Measurements from ENCODE around the gene NRP1. TPM values are rescaled to one million over a fixed set of nuclear protein-coding genes. Genes with fewer than 3 reads are reported as not detected.

The NRP1 gene
- total RNA-seq, 1 experiment from 2014 or later: 3.0 TPM

- Mint-ChIP-seq H3K4me3 (no peak overlapping the region), H3K9me3 (no peaks in the 10 kb centered on the region), H3K27me3 (ENCODE audit: low read depth) (peaks cover 4% of the 10 kb centered on the region; the same call in 1 of the 2 replicates), H3K36me3 (no peaks in the 10 kb centered on the region), H3K27ac (no peak overlapping the region), H3K4me1 (peaks cover 26% of the 10 kb centered on the region)
- peak; percentile 89 for ATAC-seq
- ChIA-PET CTCF (interaction anchor here (0.6 to 1.8 kb wide), 18 partner anchors 10 to 184 kb away, joined by 3 to 15 read pairs (median 6); partner anchors contain the start of gene NRP1), POLR2A (no interaction called here)
- DNase-seq (ENCODE audit: low spot score): peak; percentile 71
- TF ChIP-seq, protein P1, sequence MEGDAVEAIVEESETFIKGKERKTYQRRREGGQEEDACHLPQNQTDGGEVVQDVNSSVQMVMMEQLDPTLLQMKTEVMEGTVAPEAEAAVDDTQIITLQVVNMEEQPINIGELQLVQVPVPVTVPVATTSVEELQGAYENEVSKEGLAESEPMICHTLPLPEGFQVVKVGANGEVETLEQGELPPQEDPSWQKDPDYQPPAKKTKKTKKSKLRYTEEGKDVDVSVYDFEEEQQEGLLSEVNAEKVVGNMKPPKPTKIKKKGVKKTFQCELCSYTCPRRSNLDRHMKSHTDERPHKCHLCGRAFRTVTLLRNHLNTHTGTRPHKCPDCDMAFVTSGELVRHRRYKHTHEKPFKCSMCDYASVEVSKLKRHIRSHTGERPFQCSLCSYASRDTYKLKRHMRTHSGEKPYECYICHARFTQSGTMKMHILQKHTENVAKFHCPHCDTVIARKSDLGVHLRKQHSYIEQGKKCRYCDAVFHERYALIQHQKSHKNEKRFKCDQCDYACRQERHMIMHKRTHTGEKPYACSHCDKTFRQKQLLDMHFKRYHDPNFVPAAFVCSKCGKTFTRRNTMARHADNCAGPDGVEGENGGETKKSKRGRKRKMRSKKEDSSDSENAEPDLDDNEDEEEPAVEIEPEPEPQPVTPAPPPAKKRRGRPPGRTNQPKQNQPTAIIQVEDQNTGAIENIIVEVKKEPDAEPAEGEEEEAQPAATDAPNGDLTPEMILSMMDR (IDR thresholded peaks at IDR 0.05): peak; percentile 27; the same call in 1 of the 2 replicates
- TF ChIP-seq, protein P2, sequence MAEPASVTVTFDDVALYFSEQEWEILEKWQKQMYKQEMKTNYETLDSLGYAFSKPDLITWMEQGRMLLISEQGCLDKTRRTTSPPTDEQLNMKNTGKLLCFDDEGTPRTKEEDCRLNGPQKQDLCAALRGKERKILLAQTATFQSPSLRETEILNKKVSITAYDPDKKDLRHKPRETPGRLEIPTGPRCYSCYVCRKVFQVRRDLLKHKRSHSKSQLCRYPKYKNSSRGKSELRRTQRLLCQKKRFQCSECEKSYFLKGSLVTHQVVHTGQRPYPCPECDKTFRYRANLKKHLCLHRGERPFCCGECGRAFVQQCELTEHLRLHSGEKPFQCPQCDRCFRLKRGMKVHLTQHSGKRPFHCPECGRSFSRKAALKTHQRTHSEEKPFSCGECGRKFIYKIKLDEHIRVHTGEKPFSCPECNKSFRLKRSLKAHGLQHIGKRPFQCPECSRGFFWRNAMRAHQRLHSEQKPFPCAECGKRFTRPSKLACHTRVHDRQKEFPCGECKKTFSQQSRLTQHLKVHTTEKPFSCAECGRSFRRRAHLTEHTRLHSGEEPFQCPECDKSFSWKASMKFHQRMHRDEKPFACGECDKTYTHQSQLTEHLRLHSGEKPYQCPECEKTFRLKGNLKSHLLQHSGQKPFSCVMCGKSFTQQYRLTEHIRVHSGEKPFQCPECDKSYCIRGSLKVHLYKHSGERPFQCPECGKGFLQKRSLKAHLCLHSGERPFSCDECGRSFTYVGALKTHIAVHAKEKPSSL (CRISPR knock-in tag; conservative IDR thresholded peaks at IDR 0.05): no peak
Observed at GRCh38 chr10:33193057-33193700, 141.3 kb downstream of the NRP1 start.

DNA sequence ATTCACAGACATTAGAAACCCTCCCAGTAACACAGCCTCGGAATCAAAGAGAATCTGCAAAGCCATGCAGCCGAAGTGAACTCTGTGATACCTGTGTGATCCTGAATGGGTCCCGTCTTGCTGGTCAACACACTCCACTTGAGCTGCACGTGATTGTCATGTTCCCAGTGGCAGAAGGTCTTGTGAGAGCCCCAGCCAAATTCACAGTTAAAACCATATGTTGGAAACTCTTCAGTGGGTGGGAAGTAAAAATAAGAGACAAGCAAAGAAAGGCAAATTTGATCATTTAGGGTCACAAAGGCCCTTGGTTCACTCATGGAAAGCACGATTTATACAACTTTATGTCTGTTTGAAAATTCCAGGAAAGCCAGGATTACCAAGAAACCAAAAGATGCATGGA, 142.3 kb downstream of the NRP1 start:
- DNase-seq (ENCODE audit: low spot score): no peak
- ATAC-seq: no peak
- no peak overlapping the region for H3K4me3 Mint-ChIP-seq
- ChIA-PET CTCF (interaction anchor here (1.2 to 1.8 kb wide), 2 partner anchors 24 to 85 kb away, joined by 3 to 7 read pairs; no protein-coding TSS in a partner anchor), POLR2A (no interaction called here)
- H3K27me3 Mint-ChIP-seq (ENCODE audit: low read depth): peaks cover 10% of the 10 kb centered on the region
- no peak overlapping the region for H3K27ac Mint-ChIP-seq
- no peaks in the 10 kb centered on the region for H3K9me3 Mint-ChIP-seq
- no peaks in the 10 kb centered on the region for H3K36me3 Mint-ChIP-seq
- TF ChIP-seq, protein P2 (CRISPR knock-in tag; conservative IDR thresholded peaks at IDR 0.05): no peak
- TF ChIP-seq FOXK1 (CRISPR knock-in tag; IDR thresholded peaks at IDR 0.05) (no peak), IRF2 (CRISPR knock-in tag; IDR thresholded peaks at IDR 0.05; ENCODE audit: borderline replicate concordance, low read depth) (no peak), ATF1 (CRISPR knock-in tag; IDR thresholded peaks at IDR 0.05) (no peak), ZNF416 (CRISPR knock-in tag; IDR thresholded peaks at IDR 0.05) (no peak), ERG (CRISPR knock-in tag; IDR thresholded peaks at IDR 0.05) (no peak), GABPB1 (CRISPR knock-in tag; IDR thresholded peaks at IDR 0.05) (no peak), USF2 (CRISPR knock-in tag; IDR thresholded peaks at IDR 0.05) (no peak)
- TF ChIP-seq, protein P3, sequence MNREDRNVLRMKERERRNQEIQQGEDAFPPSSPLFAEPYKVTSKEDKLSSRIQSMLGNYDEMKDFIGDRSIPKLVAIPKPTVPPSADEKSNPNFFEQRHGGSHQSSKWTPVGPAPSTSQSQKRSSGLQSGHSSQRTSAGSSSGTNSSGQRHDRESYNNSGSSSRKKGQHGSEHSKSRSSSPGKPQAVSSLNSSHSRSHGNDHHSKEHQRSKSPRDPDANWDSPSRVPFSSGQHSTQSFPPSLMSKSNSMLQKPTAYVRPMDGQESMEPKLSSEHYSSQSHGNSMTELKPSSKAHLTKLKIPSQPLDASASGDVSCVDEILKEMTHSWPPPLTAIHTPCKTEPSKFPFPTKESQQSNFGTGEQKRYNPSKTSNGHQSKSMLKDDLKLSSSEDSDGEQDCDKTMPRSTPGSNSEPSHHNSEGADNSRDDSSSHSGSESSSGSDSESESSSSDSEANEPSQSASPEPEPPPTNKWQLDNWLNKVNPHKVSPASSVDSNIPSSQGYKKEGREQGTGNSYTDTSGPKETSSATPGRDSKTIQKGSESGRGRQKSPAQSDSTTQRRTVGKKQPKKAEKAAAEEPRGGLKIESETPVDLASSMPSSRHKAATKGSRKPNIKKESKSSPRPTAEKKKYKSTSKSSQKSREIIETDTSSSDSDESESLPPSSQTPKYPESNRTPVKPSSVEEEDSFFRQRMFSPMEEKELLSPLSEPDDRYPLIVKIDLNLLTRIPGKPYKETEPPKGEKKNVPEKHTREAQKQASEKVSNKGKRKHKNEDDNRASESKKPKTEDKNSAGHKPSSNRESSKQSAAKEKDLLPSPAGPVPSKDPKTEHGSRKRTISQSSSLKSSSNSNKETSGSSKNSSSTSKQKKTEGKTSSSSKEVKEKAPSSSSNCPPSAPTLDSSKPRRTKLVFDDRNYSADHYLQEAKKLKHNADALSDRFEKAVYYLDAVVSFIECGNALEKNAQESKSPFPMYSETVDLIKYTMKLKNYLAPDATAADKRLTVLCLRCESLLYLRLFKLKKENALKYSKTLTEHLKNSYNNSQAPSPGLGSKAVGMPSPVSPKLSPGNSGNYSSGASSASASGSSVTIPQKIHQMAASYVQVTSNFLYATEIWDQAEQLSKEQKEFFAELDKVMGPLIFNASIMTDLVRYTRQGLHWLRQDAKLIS (CRISPR knock-in tag; IDR thresholded peaks at IDR 0.05; ENCODE audit: borderline replicate concordance): no peak
- H3K4me1 Mint-ChIP-seq: peaks cover 36% of the 10 kb centered on the region

Data from WTC11 (cell line).